Measurements from ENCODE around the gene DFFA.
"Not testable (repeated sequence)": the region's sequence is repeated elsewhere in the genome, so short reads cannot be mapped to it uniquely, and the experiment has no call there.

Gene DFFA, protein sequence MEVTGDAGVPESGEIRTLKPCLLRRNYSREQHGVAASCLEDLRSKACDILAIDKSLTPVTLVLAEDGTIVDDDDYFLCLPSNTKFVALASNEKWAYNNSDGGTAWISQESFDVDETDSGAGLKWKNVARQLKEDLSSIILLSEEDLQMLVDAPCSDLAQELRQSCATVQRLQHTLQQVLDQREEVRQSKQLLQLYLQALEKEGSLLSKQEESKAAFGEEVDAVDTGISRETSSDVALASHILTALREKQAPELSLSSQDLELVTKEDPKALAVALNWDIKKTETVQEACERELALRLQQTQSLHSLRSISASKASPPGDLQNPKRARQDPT

DNA sequence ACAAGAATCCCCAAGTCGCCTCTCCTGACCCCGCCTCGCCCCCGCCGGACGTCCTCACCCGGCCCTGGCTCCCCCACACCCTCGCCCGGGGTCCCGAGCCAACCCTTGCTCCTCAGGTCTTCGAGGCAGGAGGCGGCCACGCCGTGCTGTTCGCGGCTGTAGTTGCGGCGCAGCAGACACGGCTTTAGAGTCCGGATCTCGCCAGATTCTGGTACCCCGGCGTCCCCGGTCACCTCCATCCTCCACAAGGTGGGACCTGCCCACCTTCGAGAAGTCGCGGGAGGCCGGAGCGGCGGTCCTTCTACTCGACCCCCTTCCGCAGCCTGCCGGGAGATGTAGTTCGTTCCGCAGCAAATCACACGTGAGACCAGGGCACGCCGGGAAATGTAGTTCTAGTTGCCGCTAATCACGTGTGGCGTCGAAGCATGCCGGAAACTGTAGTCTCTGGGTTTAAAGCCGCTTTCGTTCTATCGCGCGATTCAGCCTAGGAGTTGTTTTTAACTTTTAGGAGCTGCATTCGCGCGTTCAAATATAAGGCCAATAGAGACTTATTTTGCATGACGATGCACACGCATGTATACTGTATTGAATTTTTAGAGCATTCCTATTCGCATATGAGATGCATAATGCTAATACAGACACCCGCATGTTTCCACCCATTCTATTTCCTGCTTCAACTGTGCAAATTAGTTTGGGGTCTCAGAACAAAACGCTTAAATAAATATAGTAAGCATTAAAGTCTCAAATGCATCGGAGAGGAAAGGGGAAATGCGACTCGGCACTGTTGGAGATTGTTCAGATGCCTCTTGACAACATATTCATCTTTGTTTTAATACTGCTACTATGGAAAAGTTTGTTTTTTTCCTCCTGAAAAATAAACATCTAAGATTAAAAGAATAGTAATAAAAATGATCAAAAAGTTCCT, at the start of gene DFFA:
Gene DFFA, minus strand, starts transcription at position 310 of the 925 bp plus-strand sequence. Its CDS starts 71 bp downstream, at position 239.
- peak; percentile 91 for DNase-seq

DNA sequence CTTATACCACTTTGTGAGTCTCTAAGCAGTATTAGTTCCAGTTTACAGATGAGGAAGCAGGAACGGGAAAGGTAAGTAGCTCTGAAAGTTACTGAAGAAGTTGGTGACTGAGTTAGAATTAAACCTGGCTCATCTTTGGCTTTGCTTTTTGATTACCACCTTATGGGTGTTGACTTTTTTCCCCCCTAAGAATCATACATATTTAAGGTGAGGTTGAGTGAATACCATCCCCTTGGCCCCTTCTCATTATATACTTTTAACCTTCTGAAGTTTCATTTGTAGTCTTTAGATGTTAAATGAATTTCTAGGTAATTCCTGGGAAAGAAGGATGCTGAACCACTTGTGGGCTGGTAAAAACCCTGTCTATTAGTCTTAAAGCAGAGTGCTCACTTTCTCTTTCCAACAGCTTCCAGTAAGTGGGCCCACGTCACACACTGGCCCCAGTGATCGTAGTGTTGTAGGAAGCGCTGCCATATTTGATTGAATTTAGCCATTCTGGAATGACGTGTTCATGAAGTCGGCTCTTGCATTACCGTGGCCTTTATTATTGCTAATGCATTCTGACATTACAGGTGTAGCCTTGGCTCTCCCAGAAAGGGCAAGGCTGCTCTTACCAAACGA, 49.3 kb upstream of the DFFA start:
- no peak for DNase-seq

DNA sequence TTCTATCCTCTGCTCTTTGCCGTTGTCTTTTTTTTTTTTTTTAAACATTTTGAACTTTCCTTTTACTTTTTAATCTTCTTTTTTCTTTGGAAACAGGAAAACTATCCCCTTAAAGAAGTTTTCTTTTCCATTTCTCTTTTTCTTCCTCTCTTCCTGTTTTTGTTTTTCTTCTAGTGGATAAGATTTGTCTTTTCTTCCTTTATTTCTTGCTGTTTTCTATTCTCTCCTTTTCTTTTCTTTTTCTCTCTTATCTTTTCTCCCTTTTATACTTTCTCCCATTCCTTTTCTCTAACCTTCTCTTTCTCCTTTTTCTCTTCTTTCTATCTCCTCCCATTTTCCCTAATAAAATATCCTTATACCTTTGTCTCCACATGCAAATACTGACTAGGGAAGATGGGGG, 48.6 kb upstream of the DFFA start:
- DNase-seq, result no peak

DNA sequence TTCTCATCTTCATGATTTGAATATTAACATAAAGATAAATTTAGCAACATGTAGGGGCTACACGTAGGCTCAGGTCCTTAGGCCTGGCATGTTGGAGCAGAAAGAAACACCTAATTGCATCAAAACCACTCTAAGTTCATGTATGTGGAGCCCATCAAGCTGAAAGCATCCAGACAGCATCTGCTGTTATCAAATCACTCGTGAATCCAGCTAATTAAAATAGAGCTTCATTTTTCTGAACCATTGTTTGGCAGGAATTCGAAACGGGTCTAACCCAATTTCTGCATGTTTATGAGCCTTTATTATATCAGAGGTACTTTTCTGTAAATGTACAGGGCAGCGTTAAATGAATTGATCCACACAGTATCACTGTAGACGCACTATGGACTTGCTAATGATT, 48.2 kb upstream of the DFFA start:
- DNase-seq, result no peak

DNA sequence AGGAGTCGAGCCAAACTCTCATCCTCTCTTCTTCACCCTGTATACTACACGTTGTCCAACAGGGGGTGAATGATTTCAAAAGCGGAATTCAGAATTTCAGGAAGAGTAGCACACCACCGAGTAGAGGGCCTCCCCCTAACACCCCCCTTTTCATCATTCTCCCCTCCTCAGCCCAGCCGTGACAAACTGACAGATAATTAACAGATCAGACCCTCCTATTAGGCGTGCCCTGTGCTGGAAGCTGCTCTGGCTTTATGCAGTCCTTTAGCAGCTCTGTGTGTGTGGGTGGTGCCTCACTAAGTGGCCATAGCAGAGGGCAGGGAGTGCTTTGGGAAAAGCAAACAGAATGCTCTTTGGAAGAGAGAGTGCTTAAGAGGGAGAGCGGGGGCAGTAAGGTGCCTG, 46.7 kb upstream of the DFFA start:
- no peak for DNase-seq

DNA sequence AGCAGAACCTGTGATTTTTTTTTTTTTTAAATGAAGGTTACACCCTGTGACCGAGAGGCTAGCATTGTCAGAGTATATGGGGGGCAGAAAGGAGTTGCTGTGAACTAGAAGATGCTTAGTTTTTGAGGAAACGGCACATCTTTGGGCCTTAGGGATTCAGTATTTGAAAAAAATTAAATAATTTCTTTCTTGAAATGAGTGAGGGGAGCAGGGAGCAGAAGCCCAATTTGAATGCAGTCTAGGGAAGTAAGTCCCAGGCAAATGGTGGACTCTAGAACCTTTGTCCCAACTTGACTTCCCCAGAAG, 45.3 kb upstream of the DFFA start:
- no peak for DNase-seq

DNA sequence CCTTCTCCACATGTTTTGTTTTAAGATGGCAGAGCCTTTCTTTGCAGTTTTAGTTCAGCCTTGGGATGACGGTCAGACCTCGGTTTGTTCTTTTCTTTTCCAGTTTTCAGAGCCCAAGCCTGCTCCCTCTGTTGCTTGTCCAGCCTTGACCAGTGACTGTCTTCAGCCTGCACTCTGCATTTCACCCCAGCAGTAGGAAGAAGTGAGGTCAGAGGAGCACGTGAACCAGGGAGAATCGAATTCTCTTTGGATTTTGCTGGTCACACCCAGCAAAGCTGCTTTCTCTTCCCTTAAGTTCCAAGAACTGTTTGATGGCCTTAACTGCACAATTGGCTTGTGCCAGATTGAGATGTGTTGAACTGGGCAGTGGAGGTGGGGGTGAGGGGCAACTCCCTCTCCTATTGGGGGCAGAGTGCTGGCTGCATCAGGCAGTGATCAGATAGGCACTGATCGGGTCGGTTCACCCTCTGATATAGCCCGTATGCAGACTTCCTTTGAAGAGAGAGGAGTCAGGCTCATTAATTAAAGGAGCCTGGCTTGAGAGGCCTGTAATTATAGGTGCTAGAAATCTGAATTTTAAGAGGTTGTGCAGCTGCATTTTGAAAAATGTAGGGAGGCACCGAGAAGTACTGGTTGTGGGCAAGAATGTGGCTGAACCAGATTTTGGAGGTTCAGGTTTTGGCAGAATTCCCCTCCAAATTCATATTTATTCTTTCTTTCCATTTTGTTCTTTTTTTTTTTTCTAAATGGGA, 44.8 kb upstream of the DFFA start:
- no peak for DNase-seq

DNA sequence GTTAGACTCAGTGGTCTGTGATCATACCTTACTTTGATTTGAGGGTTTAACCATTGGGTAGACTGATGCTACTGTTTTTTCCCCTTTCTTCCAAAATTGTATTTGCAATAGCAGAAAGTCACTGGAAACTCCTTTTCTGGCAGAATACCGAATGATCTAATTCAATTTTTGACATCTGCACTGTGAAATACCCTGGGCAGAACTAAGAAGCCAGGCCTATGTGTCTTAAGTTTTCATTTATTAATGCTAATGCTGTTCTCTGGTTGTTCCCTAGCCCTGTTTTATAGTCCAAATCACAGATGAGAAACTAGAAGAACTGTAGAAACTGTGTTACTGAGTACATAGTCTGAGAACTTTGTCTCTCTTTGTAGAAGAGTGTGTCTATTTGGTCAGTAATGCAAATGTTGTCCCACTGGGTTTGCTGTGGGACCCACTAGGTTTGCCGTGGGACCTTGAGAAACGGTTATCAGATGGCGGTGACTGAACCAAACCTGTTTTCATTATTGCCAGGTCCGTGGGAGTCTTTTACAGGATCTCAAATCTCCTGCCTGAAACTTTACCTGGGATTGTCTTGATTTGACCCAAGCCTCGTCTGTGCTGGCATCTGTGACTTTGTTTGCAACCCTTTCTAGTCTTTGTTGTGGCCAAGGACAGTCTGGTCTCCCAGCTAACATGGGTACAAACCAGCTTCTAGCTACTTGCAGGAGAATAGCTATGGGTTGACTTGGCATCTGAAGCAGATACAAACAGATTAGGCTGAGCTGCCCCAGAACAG, 43.8 kb upstream of the DFFA start:
- no peak for DNase-seq

DNA sequence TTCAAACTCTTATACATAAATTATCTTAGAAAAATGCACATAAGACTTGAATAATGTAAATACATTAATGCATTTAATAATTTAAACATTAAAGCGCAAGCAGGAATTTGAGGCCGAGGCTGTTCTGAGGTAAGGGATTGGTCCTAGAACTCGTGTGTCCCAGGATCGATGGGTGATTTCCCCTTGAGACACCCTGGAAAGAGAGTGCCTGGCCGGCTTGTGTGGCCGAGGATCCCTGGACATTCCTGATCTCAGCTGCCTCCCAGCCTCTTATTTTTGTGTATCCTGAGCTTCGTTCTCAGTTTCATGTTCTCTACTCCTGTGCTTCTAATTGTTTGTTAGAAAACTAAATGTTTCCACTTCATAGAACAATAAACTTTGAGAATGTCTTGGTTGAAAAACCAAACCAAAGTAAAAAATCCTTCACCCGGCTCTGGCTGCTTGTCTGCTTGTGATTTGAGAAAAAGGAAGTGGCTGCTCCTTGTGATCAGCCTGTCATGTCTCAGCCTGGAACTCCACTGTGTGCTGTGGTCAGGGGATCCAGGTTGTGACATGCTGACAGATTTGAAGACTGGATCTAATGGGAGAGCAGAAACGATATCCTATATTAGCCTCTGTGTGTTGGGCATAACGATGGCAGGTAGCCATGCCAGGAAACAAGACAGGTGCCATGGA, 43.1 kb upstream of the DFFA start:
- no peak for DNase-seq

DNA sequence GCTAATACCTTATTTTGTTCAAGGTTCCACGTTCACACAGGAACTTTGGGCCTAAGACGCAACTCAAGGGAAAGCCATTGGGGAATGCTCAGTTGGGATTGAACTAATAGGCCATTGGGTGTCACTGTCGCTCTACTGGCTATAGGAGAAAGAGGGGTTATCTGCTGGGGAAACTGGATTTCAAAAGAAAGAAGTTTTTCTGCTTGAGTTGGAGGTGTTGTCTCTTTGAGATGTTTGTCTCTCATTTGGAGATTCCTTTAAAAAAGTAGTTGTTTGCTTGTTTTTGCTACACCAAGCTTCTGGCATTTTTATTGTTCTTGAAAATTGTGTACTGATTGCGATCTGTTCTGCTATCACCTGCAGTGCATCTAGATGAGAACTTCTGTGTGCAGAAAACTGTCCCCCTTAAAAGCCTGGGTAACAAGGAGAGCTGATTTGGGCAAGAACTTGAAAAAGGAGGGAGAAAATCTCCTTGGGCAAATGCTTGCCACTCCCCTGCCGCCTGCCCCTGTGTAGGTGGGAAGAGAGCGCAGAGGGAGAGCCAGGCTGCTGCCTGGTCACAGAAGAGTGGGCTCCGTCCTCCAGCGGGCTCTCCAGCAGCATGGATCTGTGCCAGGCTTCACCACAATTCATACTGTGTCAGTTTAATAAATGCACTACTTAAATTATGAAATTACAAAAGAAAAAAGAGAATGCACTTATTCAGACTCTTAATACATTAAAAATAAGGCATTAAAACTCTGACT, 42.3 kb upstream of the DFFA start:
- DNase-seq, result no peak

DNA sequence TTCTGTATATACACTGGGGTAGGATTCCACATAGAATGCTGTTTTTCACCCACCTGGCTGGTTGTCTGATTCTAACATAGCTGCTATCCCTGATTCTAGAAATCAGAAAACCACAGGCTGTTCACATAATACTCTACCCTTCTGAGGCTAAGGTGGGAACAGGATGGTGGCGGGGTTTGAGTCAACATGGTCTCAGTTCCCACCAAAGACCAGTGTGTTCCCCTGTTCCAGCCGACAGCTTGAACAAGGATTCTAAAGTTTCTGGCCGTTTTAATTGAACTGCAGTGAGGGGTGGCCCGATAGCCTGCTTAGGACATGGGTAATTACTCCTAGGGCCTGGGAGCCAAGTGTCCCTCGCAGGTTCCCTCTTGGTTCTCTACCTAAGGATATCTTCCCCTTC, 40.9 kb upstream of the DFFA start:
- DNase-seq, result no peak

DNA sequence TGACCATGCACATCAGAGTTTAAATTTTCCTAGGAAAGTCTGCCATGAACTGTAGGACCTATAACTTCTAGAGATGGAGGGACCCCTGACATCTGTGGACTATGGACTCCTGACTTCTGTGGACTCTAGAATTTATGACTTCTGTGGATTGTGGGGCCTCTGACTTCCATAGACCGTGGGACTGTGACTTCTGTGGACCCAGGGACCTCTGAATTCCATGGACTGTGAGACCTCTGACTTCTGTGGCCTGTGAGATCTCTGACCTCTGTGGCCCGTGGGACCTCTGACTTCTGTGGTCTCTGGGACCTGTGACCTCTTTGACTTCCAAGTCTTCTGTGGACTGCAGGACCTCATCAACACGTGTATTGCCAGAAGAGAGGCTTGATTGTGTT, 39.2 kb upstream of the DFFA start:
- DNase-seq, result no peak

DNA sequence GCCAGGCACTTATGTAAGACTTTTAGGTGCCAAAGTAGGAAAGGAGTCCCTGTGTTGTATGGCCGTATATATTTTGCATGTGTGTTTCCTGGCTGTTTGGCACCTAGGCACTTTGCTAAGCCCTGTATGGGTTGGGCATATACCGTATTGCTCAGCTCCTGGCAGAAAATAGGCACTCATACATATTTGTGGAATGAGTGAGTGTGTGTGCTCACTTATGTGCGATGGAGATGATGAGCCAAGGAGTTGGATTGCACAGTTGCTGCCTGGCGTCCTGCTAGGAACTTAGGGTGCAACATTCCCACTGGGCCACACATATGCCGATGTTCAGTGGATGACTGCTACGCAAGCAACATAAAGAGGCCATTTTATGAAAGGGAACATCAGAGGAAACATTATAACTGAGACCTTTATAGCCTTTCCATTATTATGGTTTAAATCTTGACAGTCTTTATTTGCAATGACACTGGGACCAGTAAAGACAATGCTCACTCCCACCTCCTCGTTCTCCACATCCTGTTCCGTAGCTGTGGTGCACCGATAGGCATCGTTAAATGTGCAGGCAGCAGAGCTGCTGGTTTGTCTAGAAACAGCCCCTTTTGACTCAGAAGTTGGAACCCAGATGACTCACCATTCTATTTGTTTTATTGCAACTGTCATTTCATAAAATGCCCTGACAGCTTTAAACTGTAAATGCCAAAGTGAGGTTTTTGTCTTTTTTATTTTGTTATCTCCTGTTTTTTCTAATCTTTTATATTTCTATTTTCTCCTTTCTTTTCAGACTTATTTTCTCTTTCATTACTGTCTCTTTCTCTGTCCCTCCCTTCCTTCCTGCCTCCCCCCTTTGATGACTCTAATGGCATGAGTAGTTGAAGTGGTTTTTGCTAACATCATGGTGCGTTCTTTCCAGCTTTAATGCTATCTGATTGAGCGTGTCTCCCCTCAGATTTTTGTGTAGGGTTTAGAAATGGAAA, 38.5 kb upstream of the DFFA start:
- DNase-seq, result peak; percentile 70

DNA sequence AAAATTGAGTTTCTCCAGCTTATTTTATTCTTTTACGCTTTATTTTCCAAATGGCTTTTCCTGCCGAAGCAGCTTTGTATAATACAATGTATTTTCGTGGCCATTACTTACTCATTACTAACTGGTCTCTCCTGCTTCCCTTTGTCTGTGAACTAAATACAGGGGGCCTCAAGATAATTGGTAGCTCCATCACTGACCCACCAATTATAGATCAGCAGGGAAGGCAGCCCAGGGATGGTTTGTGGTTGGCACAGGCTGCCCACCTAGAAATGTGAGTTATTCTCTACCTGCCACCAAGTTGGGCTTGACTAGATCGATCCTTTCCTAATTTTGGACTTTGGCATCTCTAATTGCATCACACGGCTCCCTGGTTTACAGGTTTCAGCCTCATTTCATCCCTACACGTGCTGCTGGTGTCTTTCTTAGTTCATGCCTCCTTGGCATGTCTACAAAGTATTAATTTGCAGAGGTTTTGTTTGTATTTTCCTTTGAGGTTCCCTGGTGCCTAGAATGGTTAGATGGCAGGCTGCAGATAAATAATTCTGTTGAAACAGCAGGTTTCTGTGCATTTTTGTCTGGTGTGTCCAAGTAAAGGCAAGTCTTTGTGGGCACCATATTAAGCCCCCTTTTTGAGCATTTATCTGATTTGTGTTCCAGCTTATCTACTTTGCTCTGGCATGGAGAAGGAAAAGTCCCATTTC, 37.6 kb upstream of the DFFA start:
- DNase-seq, result no peak

DNA sequence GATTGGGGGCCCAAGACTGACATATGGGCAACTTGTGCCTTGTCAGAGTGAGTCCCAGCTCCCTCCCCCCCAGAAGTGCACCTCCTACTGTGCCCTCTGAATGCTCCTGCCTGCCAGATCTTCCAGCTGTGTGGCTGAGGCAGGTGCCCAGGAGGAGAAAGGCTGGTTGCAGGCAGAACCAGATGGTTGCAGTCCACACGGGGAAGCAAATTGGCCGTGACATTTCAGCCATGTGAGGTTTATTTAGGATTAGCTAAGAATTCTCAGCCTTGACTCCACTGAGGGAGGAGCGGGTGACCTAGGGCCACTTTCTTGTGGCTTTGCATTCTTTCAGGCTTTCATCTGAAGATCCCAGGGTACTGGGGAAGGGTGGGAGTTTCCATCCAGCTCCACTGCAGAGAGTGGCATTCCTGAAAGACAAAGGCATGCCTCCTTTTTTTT, 36.2 kb upstream of the DFFA start:
- no peak for DNase-seq

DNA sequence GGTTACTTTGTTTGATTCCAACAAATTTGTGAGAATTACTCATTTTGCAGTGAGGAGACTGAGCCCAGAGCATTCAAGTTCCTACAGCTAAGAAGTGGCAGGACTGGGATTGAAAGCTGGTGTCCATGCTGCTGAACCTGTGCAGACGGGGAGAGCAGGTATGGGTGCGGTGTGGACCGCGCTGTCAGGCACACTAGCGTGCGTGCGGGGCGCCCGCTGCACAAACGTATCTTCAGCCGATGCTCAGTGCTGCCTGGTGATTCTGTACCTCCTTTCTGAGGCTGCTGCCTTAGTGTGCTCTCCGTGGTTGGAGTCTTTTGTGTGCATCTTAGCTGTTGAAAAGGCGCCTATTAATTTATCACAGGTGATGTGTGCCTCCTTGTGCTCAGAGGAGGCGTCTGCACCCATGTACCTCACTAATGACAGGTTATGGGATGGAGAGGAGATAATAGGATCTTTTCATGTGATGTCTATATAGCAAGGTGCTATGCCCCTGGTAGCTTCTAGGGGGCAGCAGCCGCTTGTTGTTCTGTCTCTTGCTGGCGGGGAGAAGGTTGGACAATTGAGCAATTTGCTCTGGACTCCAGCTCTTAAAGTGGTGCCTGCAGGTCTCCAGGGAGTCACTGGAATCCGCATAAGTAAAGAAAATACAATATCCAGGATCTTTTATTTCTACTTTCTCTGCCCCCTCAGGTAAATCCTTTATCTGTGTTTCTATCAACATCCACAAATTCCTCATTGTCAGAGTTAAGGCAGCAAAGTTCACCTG, 35.0 kb upstream of the DFFA start:
- DNase-seq, result peak; percentile 54

DNA sequence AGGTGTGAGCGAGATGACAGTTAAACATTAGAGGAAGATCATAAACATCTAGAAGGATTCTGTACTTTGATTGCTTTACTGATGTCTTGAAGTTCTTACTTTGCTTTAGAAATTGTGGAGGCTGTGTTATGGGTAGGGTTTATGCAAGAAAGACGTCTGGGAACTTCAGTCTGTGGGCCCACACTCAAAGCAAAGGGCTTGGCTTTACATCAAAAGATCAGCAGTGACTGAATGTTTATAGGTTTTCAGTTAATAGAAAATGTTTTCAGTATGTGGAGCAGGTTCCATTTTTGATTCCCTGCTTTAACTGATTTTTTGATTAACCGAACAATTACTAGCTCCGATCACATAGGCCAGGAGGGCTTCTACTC, 34.3 kb upstream of the DFFA start:
- DNase-seq, result no peak

DNA sequence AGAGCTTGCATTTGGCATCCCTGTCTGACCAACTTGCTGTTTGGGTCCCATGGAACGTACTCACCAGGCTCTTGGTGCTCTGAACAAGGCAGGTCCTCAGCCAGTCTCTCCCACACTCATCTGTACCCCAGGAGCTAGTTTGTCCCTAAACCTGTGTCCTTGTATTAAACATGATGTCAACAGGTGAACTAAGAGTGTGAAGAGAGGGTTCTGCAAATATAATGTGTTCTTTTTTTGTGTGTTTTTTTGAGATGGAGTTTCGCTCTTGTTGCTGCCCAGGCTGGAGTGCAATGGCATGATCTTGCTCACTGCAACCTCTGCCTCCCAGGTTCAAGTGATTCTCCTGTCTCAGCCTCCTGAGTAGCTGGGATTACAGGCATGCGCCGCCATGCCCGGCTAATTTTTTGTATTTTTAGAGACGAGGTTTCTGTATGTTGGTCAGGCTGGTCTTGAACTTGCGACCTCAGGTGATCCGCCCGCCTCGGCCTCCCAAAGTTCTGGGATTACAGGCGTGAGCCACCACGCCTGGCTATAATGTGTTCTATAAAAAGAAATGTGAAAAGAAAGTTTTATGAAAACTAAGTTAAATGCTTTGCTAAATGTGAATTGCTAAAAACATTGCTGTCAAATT, 33.8 kb upstream of the DFFA start:
- not testable (repeated sequence) for DNase-seq

Measured in activated CD8-positive, alpha-beta memory T cell treated with anti-CD3 and anti-CD28 coated beads, Interleukin-2, amount 50 U/mL, for 4 hours (primary cell).